ENCODE results near the gene ATG14.
"Not testable (repeated sequence)": the region's sequence is repeated elsewhere in the genome, so short reads cannot be mapped to it uniquely, and the experiment has no call there.

The ATG14 gene

DNA sequence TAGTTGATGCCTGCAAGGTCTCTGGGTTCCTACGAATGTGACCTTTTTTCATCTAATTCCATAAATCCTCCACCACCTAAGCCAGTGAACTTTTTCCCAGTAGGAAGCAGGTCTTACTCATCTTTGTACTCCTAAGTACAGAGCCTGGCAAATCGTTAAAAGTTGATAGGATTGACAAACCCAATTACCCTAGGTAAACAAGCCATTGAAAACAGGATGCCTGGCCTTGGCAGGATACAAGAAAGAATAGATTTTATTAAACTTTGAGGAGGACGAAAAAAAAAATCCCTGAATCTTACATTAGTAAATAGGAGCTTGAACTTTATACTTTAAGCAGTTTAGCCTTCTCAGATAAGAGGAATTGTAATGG lies 23.2 kb upstream of the ATG14 start:
- in situ Hi-C loops (cut with MboI; ENCODE audit: low sequenced_read_pairs) = loop anchor here (25.0 kb wide), 1 partner anchor 1053 kb away; no protein-coding TSS in a partner anchor

DNA sequence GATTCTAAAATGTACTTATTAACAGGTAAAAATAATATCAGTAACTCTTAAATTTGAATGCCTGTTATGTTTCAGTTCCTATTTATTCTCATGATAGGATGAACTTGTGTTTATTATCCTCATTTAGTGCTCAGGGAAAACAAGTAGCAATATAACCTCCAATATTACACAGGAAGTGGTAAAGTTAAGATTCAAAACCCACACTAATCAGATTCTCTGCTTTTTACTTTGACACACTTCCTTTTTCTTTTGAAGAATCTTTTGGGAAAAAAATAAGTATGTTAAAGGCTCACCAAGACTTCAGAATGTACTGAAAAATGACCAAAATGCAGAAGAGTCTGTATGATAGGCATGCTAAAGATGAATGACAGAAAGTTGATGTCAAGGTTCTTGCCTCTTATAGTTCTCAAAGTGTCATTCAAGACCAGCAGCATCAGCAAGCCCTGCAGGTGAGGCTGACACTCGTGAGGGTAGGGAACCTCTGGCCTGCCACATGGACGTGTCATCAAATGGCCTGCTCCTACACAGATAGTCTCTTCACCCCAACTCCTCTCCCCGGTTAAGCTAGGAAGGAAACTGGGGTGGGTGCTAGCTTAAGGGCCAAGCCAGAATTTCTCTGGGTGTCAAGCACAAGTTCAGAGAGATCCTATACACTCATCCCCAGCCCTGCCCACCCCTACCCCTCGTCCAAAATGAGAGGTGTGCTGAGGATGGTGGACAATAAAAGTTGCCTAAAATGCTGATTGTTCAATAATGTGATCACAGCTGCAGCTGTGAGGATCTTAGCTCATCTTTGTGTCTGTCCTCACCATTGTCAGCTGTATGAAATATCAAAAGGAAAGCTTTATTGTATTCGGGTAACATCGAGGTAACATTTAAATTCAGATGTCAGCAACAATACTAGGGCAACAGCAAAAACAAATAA lies 22.5 kb upstream of the ATG14 start:
- in situ Hi-C loops (cut with MboI; ENCODE audit: low sequenced_read_pairs) = loop anchor here (25.0 kb wide), 1 partner anchor 1053 kb away; no protein-coding TSS in a partner anchor

DNA sequence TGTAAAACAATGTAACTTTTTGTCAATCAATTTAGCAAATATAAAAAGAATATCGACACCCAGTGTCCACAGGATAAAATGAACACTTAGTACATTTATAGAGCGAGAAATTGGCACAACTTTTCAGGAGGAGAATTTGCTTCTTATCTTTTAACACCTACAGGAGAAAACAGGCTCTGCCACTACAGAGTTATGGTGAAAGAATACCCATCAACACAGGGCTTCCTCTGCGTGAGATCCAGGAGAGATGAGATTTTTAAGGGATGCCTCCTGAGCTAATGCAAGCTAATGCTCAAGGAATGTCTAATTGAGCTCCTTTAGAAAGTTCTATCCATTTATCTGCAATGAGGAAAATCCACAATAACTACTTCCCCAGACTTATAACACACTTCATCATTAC lies 21.0 kb upstream of the ATG14 start:
- in situ Hi-C loops (cut with MboI; ENCODE audit: low sequenced_read_pairs) = loop anchor here (25.0 kb wide), 1 partner anchor 1055 kb away; no protein-coding TSS in a partner anchor

- in situ Hi-C loops (cut with MboI; ENCODE audit: low sequenced_read_pairs) = loop anchor here (25.0 kb wide), 1 partner anchor 1057 kb away; no protein-coding TSS in a partner anchor
Measured at GRCh38 chr14:55430024-55430690, 18.5 kb upstream of the ATG14 start.

- in situ Hi-C loops (cut with MboI; ENCODE audit: low sequenced_read_pairs) = loop anchor here (25.0 kb wide), 1 partner anchor 1060 kb away; no protein-coding TSS in a partner anchor
Measured at GRCh38 chr14:55427439-55427838, 15.8 kb upstream of the ATG14 start.

- in situ Hi-C loops (cut with MboI; ENCODE audit: low sequenced_read_pairs) = loop anchor here (25.0 kb wide), 1 partner anchor 1060 kb away; no protein-coding TSS in a partner anchor
Measured at GRCh38 chr14:55426891-55427290, 15.3 kb upstream of the ATG14 start.

- in situ Hi-C loops (cut with MboI; ENCODE audit: low sequenced_read_pairs) = loop anchor here (25.0 kb wide), 1 partner anchor 1062 kb away; no protein-coding TSS in a partner anchor
Measured at GRCh38 chr14:55425091-55425490, 13.5 kb upstream of the ATG14 start.

DNA sequence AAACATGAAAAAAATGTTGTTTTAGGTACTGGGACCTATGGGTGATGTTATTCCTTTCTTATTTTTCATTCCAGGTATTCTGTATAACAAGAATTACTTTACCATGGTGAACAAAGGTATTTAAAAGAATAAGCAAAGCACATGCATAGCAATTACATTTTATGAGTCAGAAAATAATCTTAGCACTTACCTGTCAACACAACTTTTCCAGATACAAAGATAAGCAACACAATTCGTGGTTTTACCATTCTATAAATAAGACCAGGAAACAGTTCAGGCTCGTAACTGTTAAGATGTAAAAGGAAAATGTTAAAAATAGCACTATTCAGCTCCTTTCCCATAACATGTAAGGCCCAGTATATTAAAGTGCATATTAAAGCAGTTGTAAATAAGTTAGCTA lies 12.3 kb upstream of the ATG14 start:
- in situ Hi-C loops (cut with MboI; ENCODE audit: low sequenced_read_pairs) = no loop called here

- in situ Hi-C loops (cut with MboI; ENCODE audit: low sequenced_read_pairs) = not testable (repeated sequence)
Measured at GRCh38 chr14:55422338-55422737, 10.7 kb upstream of the ATG14 start.

GRCh38 chr14:55419663-55420062 lies 8.0 kb upstream of the ATG14 start:
- in situ Hi-C loops (cut with MboI; ENCODE audit: low sequenced_read_pairs) = no loop called here

- in situ Hi-C loops (cut with MboI; ENCODE audit: low sequenced_read_pairs) = no loop called here
Measured at GRCh38 chr14:55418411-55418810, 6.8 kb upstream of the ATG14 start.

GRCh38 chr14:55417955-55418354 lies 6.3 kb upstream of the ATG14 start:
- in situ Hi-C loops (cut with MboI; ENCODE audit: low sequenced_read_pairs) = no loop called here

- in situ Hi-C loops (cut with MboI; ENCODE audit: low sequenced_read_pairs) = no loop called here
Measured at GRCh38 chr14:55416866-55417265, 5.2 kb upstream of the ATG14 start.

DNA sequence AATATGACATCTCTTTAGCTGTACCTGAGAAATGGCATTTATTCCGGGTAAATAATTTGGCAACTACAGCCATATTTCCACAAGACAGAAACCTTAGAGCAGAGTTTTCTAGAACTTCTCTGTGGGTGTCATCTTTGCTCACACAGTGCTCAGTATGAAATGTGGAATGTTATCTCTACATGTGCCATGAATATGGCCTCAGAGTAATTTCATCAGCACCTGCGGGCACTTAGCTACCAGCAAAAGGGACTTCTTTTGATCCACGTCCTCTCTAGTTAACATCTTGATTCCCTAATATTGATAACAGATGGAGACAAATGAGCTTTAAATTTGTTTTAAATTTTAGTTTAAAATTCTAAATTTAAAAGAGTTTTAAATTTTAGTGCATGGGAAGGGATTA lies 2.9 kb upstream of the ATG14 start:
- in situ Hi-C loops (cut with MboI; ENCODE audit: low sequenced_read_pairs) = no loop called here

- in situ Hi-C loops (cut with MboI; ENCODE audit: low sequenced_read_pairs) = no loop called here
Measured at GRCh38 chr14:55412676-55413075, 1.0 kb upstream of the ATG14 start.

DNA sequence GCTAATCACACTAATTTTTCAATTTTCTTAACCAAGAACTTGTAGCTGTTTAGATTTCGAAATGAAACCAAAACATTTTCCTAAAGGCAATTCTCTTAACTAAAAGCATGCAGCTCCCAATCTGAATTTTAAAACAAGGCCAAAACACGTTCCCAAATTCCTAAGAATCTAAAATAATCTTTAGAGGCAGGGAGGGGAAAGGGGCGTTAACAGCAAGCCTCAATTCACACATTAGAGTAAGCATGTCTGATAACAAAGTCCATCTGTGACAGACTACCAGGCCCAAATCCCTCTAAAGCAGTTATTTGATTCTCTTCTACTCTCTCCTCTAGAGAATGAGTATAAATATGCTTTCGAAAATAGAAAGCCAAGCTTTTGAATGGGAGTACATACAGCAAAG lies 754 bp downstream of the ATG14 start:
- in situ Hi-C loops (cut with MboI; ENCODE audit: low sequenced_read_pairs) = no loop called here

GRCh38 chr14:55404173-55404854 lies 7.3 kb downstream of the ATG14 start:
- in situ Hi-C loops (cut with MboI; ENCODE audit: low sequenced_read_pairs) = no loop called here

DNA sequence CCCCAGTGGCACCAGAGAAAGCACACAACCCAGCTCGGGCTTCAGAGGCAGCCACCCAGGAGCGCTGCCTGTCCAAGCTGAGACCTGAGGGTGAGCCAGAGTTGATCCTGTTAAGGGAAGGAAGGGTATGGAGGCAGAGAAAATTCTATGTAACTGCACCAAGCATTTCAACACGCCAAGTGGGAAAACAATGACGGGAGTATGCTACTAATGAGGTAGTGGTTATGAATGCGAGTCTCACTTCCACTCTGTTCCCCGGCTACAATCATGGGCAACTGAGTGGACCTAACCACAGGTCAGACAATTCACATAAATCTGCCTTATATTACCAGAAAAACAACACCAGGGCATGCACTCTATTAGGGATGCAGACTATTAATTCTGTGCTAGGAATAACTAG lies 9.9 kb downstream of the ATG14 start:
- in situ Hi-C loops (cut with MboI; ENCODE audit: low sequenced_read_pairs) = no loop called here

DNA sequence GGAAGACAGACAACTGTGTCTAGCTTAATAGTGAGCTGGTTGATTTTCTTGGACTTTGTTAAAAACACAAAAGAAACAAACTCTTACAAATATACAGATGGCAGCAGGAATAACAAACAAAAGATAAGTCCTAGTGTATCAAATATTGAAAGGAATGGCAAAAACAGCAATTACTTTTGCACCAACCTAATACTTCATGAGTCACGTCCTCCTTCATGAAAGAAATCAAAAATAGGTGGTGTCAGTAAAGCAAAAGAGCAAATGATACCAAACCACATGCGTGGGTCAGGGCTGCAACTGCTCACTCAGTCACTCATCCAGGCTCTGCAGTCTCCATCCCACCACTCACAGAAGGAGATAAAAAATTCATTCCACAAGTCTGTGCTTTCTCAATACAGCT lies 11.8 kb downstream of the ATG14 start:
- in situ Hi-C loops (cut with MboI; ENCODE audit: low sequenced_read_pairs) = no loop called here

DNA sequence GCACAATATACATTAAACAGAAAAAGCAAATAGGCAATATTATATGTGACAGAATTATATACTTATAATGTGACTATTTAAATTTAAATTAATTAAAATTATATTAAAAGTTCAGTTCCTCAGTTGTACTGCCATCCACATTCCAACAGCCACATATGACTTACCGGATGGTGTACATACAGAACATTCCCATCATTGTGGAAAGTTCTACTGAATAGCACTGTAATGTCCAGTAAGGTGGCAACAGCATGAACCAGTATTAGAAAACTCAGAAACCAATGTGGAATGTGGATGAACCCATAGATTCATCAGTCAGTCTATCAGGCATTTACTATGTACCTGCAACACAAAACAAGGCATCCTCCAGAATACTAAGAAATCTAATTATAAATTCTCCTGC lies 12.4 kb downstream of the ATG14 start:
- in situ Hi-C loops (cut with MboI; ENCODE audit: low sequenced_read_pairs) = no loop called here

DNA sequence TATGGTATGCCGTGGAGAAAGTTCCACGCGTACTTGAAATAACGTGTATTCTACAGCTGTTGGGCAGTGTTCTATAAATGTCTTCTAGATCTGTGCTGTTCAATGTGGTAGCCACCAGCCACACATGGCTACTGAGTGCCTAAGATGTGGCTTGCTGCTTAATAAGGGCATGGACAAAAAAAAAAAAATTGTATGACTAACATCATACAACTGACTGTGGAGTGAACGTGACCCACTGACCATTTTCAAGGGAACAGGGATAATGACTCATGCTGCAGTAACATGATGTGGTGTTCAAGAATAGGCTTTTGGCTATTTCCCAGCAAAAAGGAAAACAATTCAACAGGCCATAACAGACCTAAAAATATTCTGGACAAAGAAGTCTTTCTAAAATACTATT lies 13.0 kb downstream of the ATG14 start:
- in situ Hi-C loops (cut with MboI; ENCODE audit: low sequenced_read_pairs) = no loop called here
